ENCODE measurements around the gene SLC39A9. TPM values are rescaled to one million over a fixed set of nuclear protein-coding genes. Genes with fewer than 3 reads are reported as not detected.
"Not testable (repeated sequence)": the region's sequence is repeated elsewhere in the genome, so short reads cannot be mapped to it uniquely, and the experiment has no call there.

The SLC39A9 gene
- total RNA-seq, 1 experiment from 2014 or later = 63.4 TPM

- no peaks in the 10 kb centered on the region for H3K27me3 ChIP-seq (ENCODE audit: control insufficient read depth, insufficient read depth, low read length)
- H3K9me3 ChIP-seq (ENCODE audit: control insufficient read depth, insufficient read depth, low read depth, low read length) = no peaks in the 10 kb centered on the region
- intact Hi-C loops (cut with micrococcal nuclease; ENCODE audit: unreplicated experiment) (no loop called here), in situ Hi-C loops (cut with HindIII; ENCODE audit: low pct_unique_long_range_greater_than_20kb, low sequenced_read_pairs) (no loop called here)
- peak; percentile 62; the same call in 1 of the 2 replicates for ATAC-seq
- ChIA-PET CTCF (interaction anchor here (0.6 kb wide), 1 partner anchor 199 kb away, joined by 3 read pairs; no protein-coding TSS in a partner anchor), POLR2A (no interaction called here)
- no peaks in the 10 kb centered on the region for H3K4me1 ChIP-seq (ENCODE audit: control insufficient read depth, insufficient read depth, low read length)
- no peak for DNase-seq (ENCODE audit: low read depth, low spot score)
- H3K27ac ChIP-seq (ENCODE audit: low read length) = no peak overlapping the region
- TF ChIP-seq CTCF (IDR thresholded peaks at IDR 0.05) (peak; percentile 59), POLR2AphosphoS5 (IDR thresholded peaks at IDR 0.05; ENCODE audit: low read depth, low read length) (no peak), REST (IDR thresholded peaks at IDR 0.05; ENCODE audit: insufficient read depth in 1 of 2, low read depth in 2 of 2, low read length in 1 of 2) (no peak), SIN3A (IDR thresholded peaks at IDR 0.05; ENCODE audit: borderline replicate concordance, insufficient read depth, low read depth, low read length) (no peak), TCF7L2 (IDR thresholded peaks at IDR 0.05; ENCODE audit: low read depth, low read length) (no peak)
- no peak overlapping the region for H3K4me3 ChIP-seq (ENCODE audit: low read depth in 2 of 2, low read length in 2 of 2)
- BruUV-seq (replicated peaks) = no TSS peak
- H3K36me3 ChIP-seq (ENCODE audit: control insufficient read depth, insufficient read depth, low read length) = no peaks in the 10 kb centered on the region
These were observed 76.8 kb downstream of the SLC39A9 start for GRCh38 chr14:69475194-69475818.

- H3K4me3 ChIP-seq (ENCODE audit: low read depth in 2 of 2, low read length in 2 of 2); ATAC-seq; H3K4me1 ChIP-seq (ENCODE audit: control insufficient read depth, insufficient read depth, low read length); POLR2A ChIA-PET; BruUV-seq (replicated peaks); H3K27ac ChIP-seq (ENCODE audit: low read length); CTCF ChIA-PET; DNase-seq (ENCODE audit: low read depth, low spot score); intact Hi-C loops (cut with micrococcal nuclease; ENCODE audit: unreplicated experiment); H3K9me3 ChIP-seq (ENCODE audit: control insufficient read depth, insufficient read depth, low read depth, low read length); in situ Hi-C loops (cut with HindIII; ENCODE audit: low pct_unique_long_range_greater_than_20kb, low sequenced_read_pairs); H3K36me3 ChIP-seq (ENCODE audit: control insufficient read depth, insufficient read depth, low read length); H3K27me3 ChIP-seq (ENCODE audit: control insufficient read depth, insufficient read depth, low read length): not testable (repeated sequence)
- peak; percentile 43; the same call in 1 of the 2 replicates for TF ChIP-seq CTCF (IDR thresholded peaks at IDR 0.05)
These were observed 78.4 kb downstream of the SLC39A9 start for GRCh38 chr14:69476824-69477450.

- H3K27ac ChIP-seq (ENCODE audit: low read length); H3K9me3 ChIP-seq (ENCODE audit: control insufficient read depth, insufficient read depth, low read depth, low read length); H3K36me3 ChIP-seq (ENCODE audit: control insufficient read depth, insufficient read depth, low read length); ATAC-seq; POLR2A ChIA-PET; CTCF ChIA-PET; intact Hi-C loops (cut with micrococcal nuclease; ENCODE audit: unreplicated experiment); H3K4me1 ChIP-seq (ENCODE audit: control insufficient read depth, insufficient read depth, low read length); DNase-seq (ENCODE audit: low read depth, low spot score); in situ Hi-C loops (cut with HindIII; ENCODE audit: low pct_unique_long_range_greater_than_20kb, low sequenced_read_pairs); BruUV-seq (replicated peaks); H3K27me3 ChIP-seq (ENCODE audit: control insufficient read depth, insufficient read depth, low read length); H3K4me3 ChIP-seq (ENCODE audit: low read depth in 2 of 2, low read length in 2 of 2): not testable (repeated sequence)
These were observed 79.6 kb downstream of the SLC39A9 start for GRCh38 chr14:69478055-69478454.

Measured in Panc1 (cell line).